ENCODE data around the gene RPL38. TPM values are rescaled to one million over a fixed set of nuclear protein-coding genes. Genes with fewer than 3 reads are reported as not detected.

The RPL38 gene
- polyA plus RNA-seq, 2 of the 4 experiments (the other 2 are of a cell fraction) = 3,205 to 4,133 TPM

- FAIRE-seq = no peak
- DNase-seq (ENCODE audit: low read depth in 1 of 2, low spot score in 1 of 2) = no peak
- peak; percentile 54 to 59; a peak in 4 of 6 replicates for ATAC-seq
- CTCF ChIA-PET = interaction anchor here (0.5 to 3.4 kb wide), 9 partner anchors 8 to 321 kb away, joined by 3 to 16 read pairs (median 4); partner anchors contain the start of gene CD300H
- POLR2A ChIA-PET = no interaction called here
- Histone ChIP-seq H3K4me1 (no peaks in the 10 kb centered on the region), H3K4me3 (no peak overlapping the region), H3K4me2 (no peak overlapping the region), H3K27ac (no peak overlapping the region), H3K9me3 (no peaks in the 10 kb centered on the region)
- TF ChIP-seq POLR2AphosphoS2 (conservative IDR thresholded peaks at IDR 0.05; ENCODE audit: low read length) (no peak), RARB (CRISPR knock-in tag; IDR thresholded peaks at IDR 0.05) (no peak), MAX (IDR thresholded peaks at IDR 0.05) (no peak), ZC3H11A (IDR thresholded peaks at IDR 0.05) (no peak), JUNB (IDR thresholded peaks at IDR 0.05) (no peak), HEYL (CRISPR knock-in tag; IDR thresholded peaks at IDR 0.05) (no peak), MYC (IDR thresholded peaks at IDR 0.05; ENCODE audit: borderline replicate concordance, low read length) (no peak), HDAC2 (IDR thresholded peaks at IDR 0.05) (no peak), PBX3 (IDR thresholded peaks at IDR 0.05) (no peak), KDM1A (IDR thresholded peaks at IDR 0.05; ENCODE audit: low read depth) (no peak), TP53 (CRISPR knock-in tag; IDR thresholded peaks at IDR 0.05) (no peak), ZNF302 (CRISPR knock-in tag; IDR thresholded peaks at IDR 0.05) (no peak), USF2 (IDR thresholded peaks at IDR 0.05) (no peak), EHF (CRISPR knock-in tag; IDR thresholded peaks at IDR 0.05) (no peak), KDM5A (IDR thresholded peaks at IDR 0.05) (no peak), JUN (IDR thresholded peaks at IDR 0.05) (no peak), NFE2L2 (conservative IDR thresholded peaks at IDR 0.05; ENCODE audit: low read length) (no peak), RAD21 (conservative IDR thresholded peaks at IDR 0.05 in 1 of 2, IDR thresholded peaks at IDR 0.05 in 1 of 2) (no peak)
- WGBS (ENCODE audit: missing lambda C conversion rate) = 45% methylated on average over 21 of the region's 21 CpGs
These were observed 56.4 kb downstream of the RPL38 start for GRCh38 chr17:74259667-74260524.

Other genes with a start within 250 kb of the RPL38 start
- 1.4 and 1.5 TPM in 2 replicates for gene TTYH2, start 9.9 kb downstream of the RPL38 start, polyA plus RNA-seq (2011; rRNA removed)
- 1.1 to 1.7 TPM (median 1.7 TPM) in 3 replicates for gene TTYH2, start 9.9 kb downstream of the RPL38 start, polyA plus RNA-seq (2017; fragmentation: RNase III; extraction: RNeasy Plus Mini Kit Qiagen cat#74134 plus additional on column Dnase treatment)
- gene DNAI2, start 70.6 kb downstream of the RPL38 start, polyA plus RNA-seq (2011; rRNA removed) = not detected in 2 replicates
- gene DNAI2, start 70.6 kb downstream of the RPL38 start, polyA plus RNA-seq (2017; fragmentation: RNase III; extraction: RNeasy Plus Mini Kit Qiagen cat#74134 plus additional on column Dnase treatment) = not detected in 3 replicates
- gene KIF19, start 122.5 kb downstream of the RPL38 start, polyA plus RNA-seq (2011; rRNA removed) = not detected in 2 replicates
- not detected in 3 replicates for gene KIF19, start 122.5 kb downstream of the RPL38 start, polyA plus RNA-seq (2017; fragmentation: RNase III; extraction: RNeasy Plus Mini Kit Qiagen cat#74134 plus additional on column Dnase treatment)
- gene BTBD17, start 158.2 kb downstream of the RPL38 start, polyA plus RNA-seq (2011; rRNA removed) = not detected in 2 replicates
- not detected in 3 replicates for gene BTBD17, start 158.2 kb downstream of the RPL38 start, polyA plus RNA-seq (2017; fragmentation: RNase III; extraction: RNeasy Plus Mini Kit Qiagen cat#74134 plus additional on column Dnase treatment)
- not detected in 2 replicates for gene GPR142, start 163.8 kb downstream of the RPL38 start, polyA plus RNA-seq (2011; rRNA removed)
- gene GPR142, start 163.8 kb downstream of the RPL38 start, polyA plus RNA-seq (2017; fragmentation: RNase III; extraction: RNeasy Plus Mini Kit Qiagen cat#74134 plus additional on column Dnase treatment) = not detected in 3 replicates
- 36.5 and 44.2 TPM in 2 replicates for gene GPRC5C, start 228.4 kb downstream of the RPL38 start, polyA plus RNA-seq (2011; rRNA removed)
- gene GPRC5C, start 228.4 kb downstream of the RPL38 start, polyA plus RNA-seq (2017; fragmentation: RNase III; extraction: RNeasy Plus Mini Kit Qiagen cat#74134 plus additional on column Dnase treatment) = 42.4 to 49.2 TPM (median 44.0 TPM) in 3 replicates

Data from A549 (cell line).